ENCODE data around the gene CDK2.
"Not testable (repeated sequence)": the region's sequence is repeated elsewhere in the genome, so short reads cannot be mapped to it uniquely, and the experiment has no call there.

Gene CDK2

DNA sequence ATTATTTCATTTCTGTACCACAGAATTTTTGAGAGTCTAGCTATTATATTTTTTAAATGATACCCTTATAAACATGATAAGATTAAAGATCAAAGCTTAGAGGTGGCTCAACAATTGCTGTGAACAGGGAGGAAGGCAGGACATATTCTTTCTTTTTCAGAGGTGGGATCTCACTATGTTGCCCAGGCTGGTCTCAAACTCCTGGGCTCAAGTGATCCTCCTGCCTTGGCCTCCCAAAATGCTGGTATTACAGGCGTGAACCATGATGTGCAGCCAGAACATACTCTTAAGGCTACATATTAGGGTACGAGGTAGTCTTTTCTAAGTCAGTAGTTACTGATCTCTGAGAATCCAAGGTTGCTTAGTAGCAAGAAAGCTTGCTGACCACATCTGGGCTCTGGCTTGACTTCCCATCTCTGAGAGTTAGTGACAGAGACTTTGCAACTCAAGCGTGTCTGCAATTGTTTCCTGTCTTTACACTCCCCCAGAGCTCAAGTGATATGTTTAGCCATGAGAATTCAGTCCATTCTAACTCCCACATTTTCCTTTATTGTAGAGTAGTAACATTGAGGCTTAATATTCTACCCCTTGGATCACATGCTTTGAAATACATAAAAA, 15.8 kb downstream of the CDK2 start:
- DNase-seq = no peak

DNA sequence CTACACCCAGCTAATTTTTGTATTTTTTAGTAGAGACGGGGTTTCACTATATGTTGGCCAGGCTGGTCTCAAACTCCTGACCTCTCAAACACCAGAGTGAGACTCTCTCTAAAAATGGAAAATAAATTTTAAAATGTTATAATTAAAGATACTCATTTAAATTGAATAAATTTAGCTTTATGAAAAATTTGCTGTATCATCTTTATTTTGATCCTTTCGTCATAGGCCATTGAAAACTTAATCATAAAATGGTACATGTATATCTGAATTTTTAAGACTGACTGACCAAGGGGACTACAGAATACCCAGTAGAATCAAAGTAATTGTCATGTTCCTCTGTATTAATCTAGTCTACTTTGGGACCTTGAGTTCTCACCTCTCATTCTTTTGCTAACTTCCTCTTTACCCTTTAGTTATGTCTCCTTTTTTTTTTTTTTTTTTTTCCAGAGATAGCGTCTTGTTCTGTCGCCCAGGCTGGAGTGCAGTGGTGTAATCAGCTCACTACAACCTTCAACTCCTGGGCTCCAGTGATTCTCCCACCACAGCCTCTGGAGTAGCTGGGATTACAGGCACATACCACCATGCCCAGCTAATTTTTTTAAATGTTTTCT, 16.7 kb downstream of the CDK2 start:
- no peak for DNase-seq

- no peak for DNase-seq
Measured at GRCh38 chr12:55984861-55985260, 18.2 kb downstream of the CDK2 start.

DNA sequence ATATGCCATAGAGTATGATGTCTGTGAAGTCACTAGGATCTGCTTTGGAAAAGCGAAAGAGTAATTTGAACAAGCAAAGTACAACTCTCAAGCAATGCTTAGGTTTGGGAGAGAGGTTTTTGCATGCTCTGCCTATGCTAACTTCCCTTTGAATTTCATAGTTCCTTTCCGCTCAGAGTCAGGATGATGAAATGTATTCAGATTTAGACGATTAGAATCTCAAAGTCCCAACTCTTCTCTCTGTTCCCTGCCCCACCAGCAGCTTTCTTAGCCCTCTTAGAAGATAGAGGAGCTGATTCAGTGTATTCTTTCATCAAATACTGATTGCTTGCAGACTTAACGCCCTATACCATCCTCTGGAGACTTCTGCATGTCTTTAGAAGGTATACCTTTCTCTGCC, 18.7 kb downstream of the CDK2 start:
- DNase-seq = no peak

DNA sequence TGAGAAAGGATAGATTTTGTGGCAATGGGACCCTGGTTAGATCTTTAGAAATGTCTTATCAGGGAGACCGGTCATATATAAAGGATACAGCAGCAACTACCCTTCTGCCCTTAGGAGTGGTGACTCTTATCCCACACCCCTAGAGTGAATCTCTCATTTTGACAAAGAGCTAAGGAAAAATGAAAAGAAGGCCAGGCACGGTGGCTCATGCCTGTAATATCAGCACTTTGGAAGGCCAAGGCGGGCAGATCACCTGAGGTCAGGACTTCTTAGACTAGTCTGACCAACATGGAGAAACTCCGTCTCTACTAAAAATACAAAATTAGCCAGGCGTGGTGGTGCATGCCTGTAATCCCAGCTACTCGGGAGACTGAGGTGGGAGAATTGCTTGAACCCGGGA, 19.3 kb downstream of the CDK2 start:
- DNase-seq = not testable (repeated sequence)

DNA sequence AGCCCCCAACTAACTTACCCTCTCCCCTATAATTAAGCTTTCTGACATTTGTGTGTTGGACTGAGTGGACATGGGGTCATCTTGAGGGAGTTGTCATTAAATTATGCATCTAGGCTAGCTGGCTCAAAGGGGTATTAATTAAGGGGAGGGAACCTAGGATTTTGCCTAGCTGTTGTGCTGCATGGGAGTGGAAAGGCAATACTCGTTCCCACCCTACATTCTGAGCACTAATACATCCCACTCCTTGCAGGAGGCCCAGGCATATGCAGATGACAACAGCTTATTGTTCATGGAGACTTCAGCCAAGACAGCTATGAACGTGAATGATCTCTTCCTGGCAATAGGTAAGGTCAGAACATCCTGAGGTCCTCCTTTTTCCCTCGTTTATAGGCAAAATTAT, 24.5 kb downstream of the CDK2 start:
- DNase-seq = no peak

DNA sequence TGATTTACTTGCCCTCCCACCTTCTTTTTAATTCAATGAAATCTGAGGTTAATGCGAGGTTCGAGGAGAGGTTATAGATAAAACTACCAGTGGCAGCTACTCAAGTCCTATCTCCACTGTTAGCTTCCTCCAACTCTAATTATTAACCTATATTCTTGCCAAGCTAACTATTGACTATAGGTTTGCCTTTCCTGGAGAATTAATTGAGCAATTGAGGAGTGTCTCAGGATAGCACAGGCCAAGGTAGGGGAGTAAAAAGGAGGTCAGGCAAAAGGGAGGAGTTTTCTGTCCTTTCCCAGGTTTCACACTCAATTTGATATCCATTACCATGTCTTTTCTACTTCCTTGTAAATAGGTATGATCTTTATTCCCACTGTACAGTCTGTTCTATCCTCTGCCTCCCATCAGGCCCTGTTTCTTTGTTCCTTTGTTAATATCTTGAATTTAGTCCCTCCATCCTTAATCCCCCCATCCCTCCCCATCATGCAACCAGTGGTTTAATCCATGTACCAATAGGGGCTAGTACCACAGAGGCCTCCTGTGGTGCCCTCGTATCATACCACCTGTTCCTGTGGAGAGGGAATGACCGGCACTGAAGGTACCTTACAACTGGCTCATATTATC, 26.7 kb downstream of the CDK2 start:
- DNase-seq = no peak

- no peak for DNase-seq
Measured at GRCh38 chr12:55995366-55995765, 28.7 kb downstream of the CDK2 start.

- DNase-seq = peak; percentile 64
Measured at GRCh38 chr12:55996201-55996714, 29.6 kb downstream of the CDK2 start.

GRCh38 chr12:55996715-55997534, 30.3 kb downstream of the CDK2 start, which contains the start of gene SUOX:
Gene SUOX (plus strand): TSS chr12:55997276. CDS start chr12:56002222, 4,946 bp downstream.
- DNase-seq = peak; percentile 89

DNA sequence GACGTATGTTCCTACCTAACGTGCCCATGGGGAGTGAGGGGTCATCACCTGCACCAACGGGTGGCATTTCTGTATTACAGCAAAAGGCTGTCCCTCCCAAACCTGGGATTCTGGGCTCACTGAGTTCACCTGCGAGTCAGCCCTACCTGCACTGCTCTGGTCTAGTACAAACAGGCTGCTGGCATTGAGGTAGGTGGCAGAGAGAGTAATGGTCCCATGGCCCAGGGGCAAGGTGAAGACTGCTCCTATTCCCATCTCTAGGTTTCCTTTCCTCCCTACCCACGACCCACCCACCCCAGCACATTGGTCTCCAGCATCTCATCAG, 30.9 kb downstream of the CDK2 start:
- no peak for DNase-seq

- not testable (repeated sequence) for DNase-seq
Measured at GRCh38 chr12:55999522-55999921, 32.9 kb downstream of the CDK2 start.

DNA sequence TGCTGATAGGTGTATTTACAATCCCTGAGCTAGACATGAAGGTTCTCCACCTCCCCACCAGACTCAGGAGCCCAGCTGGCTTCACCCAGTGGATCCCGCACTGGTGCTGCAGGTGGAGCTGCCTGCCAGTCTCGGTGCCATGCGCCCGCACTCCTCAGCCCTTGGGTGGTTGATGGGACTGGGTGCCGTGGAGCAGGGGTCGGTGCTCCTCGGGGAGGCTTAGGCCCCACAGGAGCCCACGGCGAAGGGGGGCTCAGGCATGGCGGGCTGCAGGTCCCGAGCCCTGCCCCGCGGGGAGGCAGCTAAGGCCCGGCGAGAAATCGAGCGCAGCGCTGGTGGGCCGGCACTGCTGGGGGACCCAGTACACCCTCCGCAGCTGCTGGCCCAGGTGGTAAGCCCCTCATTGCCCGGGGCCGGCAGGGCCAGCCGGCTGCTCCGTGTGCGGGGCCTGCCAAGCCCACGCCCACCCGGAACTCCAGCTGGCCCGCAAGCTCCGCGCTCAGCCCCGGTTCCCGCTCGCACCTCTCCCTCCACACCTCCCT, 33.4 kb downstream of the CDK2 start:
- DNase-seq = not testable (repeated sequence)

DNA sequence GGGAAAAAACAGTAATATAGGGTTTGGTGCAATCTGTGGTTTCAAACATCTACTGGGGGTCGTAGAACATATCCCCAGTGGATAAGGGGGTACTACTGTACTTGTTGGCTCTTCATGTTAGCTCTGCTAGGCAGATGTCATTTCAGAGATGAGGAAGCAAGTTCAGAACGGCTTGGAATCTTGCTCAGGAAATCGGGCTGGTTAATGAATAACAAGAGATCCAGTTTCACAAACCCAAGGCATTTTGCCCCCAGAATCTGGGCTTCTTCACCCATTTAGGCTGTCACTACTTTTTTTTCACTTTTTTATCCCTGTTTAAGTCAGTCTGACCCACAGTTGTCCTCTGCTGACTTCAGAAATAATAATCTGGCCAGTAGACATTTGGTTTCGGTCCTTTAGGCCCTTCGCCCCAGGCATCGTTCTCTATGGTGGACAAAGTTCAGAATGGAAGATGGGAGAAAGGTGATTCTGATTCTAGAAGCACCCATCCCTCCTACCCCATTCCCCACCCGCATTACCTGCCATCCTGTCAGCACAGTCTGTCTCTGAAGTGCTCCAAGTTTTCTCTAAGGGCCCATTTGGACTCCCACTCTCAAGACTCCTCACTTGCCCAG, 35.0 kb downstream of the CDK2 start:
- DNase-seq = no peak

- DNase-seq = not testable (repeated sequence)
Measured at GRCh38 chr12:56003376-56003775, 36.7 kb downstream of the CDK2 start.

GRCh38 chr12:56004211-56004610, 37.6 kb downstream of the CDK2 start:
- no peak for DNase-seq

DNA sequence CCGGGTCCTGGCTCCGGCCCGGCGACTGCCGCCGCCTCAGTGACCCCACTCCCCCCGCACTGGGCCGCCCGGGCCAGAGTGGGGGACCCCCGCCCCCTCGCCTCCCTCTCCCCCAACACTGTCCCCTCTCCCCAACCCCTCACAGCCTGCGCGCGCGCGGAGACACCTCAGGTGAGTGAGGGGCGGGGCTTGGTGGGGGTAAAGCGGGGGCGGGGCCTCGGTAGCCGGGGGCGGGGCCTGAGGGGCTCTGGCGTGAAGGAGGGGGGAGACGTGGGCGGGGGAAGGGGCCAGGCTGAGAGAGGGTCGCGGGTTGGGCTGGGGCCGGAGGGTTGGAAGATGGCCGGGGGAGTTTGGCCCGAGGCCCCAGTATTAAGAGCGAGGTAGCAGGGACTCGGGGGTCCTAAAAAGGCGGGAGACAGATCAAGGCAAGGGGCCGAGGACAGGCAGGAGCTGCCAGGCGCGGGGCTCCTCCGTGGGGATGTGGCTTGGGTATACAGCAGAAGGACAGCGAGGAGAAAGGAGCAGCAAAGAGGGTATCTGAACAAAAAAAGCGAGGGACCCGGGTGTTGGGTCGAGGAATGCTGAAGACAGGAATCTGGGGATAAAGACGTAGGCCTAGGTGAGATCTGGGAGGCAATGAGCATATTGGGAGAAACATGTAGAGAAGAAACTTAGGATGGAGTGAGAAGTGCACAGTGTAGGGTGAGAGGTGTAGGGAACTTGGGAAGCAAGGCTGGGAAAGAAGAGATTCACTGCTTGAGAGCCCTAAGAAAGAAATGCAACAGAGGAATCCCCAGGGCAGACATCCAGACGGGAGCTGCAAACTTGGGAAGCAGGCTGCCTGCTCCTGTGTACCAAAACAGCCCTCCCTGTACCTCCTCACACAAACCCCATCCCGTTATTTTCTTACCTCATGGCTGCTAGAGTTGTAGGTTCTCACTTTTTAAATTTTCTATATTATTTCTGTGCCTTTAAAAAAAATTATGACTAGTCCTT, 41.2 kb downstream of the CDK2 start:
- DNase-seq = peak; percentile 72

DNA sequence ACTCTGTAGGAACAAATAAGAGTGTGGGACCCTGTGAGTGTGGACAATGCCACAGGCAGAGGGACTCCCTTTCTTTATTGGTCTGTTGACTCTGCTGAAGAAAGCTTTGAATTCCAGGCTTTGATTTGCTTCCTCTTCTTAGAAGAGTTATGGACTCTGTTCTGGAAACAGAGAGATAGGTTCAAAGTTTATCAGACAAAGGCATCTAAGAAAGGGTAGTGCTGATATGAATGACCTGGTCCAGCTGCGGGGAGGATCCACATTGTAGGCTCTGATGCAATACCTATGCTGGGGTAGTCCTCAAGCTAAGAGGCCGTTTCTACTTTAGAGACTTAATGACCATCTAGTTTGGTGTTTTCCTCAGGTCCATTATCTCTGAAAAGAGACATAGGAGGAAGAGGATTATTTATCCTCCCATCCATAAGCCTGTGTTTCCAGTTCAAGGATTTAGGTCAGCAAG, 43.5 kb downstream of the CDK2 start:
- no peak for DNase-seq

GRCh38 chr12:56011509-56012090, 45.0 kb downstream of the CDK2 start:
- DNase-seq = no peak

DNA sequence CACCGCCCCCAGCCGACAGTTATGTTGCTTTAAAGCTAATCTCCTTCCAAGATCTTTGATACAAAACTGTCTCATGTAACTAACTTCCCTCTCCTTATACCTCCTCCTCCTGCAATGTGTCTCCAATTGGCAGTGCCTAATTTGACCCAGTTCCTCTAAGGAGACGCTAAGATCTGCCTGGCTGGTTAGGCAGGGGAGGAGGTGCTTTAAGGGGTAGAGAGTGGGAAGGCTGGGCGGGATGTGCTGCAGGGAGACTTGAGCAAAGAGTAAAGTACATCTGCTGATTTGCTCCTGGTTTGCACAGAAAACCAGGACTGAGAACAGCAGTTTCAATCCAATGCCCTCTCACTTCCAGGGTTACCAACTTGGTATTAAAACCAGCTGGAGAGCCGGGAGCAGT, 46.9 kb downstream of the CDK2 start:
- no peak for DNase-seq

GRCh38 chr12:56014205-56014604, 47.6 kb downstream of the CDK2 start:
- DNase-seq = peak; percentile 14
